Keratinocyte (primary cell): Measurements from ENCODE around the gene ZNF470. TPM values are rescaled to one million over a fixed set of nuclear protein-coding genes. Genes with fewer than 3 reads are reported as not detected.

Source experiments
- DNase-seq: peaks from one replicate; pipeline ENCODE4 v3.0.0-alpha.2; 2011; ENCODE audit warnings: low read depth, missing footprints, low spot score
- FAIRE-seq: peaks from 2 replicates; lab custom pipeline; 2011; peaks lifted over from hg19 to GRCh38; lab: Jason Lieb, UNC
- H2AFZ ChIP-seq: 2 replicates; pipeline ENCODE4 v1.6.0; 2012; ENCODE audit warnings: low read length, control low read depth, inconsistent platforms; ENCODE audit not compliant: control insufficient read depth
- H3K27ac ChIP-seq: 2 replicates; pipeline ENCODE4 v1.5.1; 2011; ENCODE audit warnings: low read length; ENCODE audit not compliant: control insufficient read depth, insufficient read depth
- H3K27me3 ChIP-seq: 3 replicates; pipeline ENCODE4 v1.6.0; 2011; ENCODE audit warnings: low read length; ENCODE audit not compliant: control insufficient read depth, insufficient read depth; ENCODE audit errors: extremely low read depth
- H3K36me3 ChIP-seq, 2 experiments: 2 replicates in 1 of 2; 3 replicates in 1 of 2; pipeline ENCODE4 v1.5.1; 2011; ENCODE audit warnings: low read length in 2 of 2, mild to moderate bottlenecking in 1 of 2; ENCODE audit not compliant: control insufficient read depth in 2 of 2, insufficient read depth in 2 of 2; ENCODE audit errors: extremely low read depth in 1 of 2
- H3K4me1 ChIP-seq: 3 replicates; pipeline ENCODE4 v1.5.1; 2011; ENCODE audit warnings: low read length; ENCODE audit not compliant: control insufficient read depth, insufficient read depth; ENCODE audit errors: extremely low read depth
- H3K4me2 ChIP-seq: 3 replicates; pipeline ENCODE4 v1.6.0; 2011; ENCODE audit warnings: low read depth, low read length; ENCODE audit not compliant: control insufficient read depth, insufficient read depth; ENCODE audit errors: extremely low read depth
- H3K4me3 ChIP-seq, 3 experiments: fragments of 200-600 bp in 1 of 3; sonication (generic) in 1 of 3; 2 replicates in 2 of 3; 3 replicates in 1 of 3; pipeline ENCODE4 v1.5.1; 2011 to 2016; ENCODE audit warnings: low read length in 3 of 3, mild to moderate bottlenecking in 3 of 3, control low read depth in 2 of 3, inconsistent platforms in 1 of 3, low read depth in 1 of 3, mixed read lengths in 1 of 3, mixed run types in 1 of 3, moderate library complexity in 1 of 3; ENCODE audit not compliant: control insufficient read depth in 2 of 3, insufficient read depth in 2 of 3; ENCODE audit errors: extremely low read depth in 1 of 3
- H3K79me2 ChIP-seq: 2 replicates; pipeline ENCODE4 v1.6.0; 2012; ENCODE audit warnings: low read length; ENCODE audit not compliant: control insufficient read depth, insufficient read depth
- H3K9ac ChIP-seq: 3 replicates; pipeline ENCODE4 v1.6.0; 2011; ENCODE audit warnings: low read length; ENCODE audit not compliant: control insufficient read depth, insufficient read depth; ENCODE audit errors: extremely low read depth
- H3K9me1 ChIP-seq: 3 replicates; pipeline ENCODE4 v1.6.0; 2011; ENCODE audit warnings: low read length; ENCODE audit not compliant: control insufficient read depth, insufficient read depth; ENCODE audit errors: extremely low read depth
- H3K9me3 ChIP-seq: 2 replicates; pipeline ENCODE4 v1.5.1; 2012; ENCODE audit warnings: low read depth, low read length; ENCODE audit not compliant: control insufficient read depth
- H4K20me1 ChIP-seq: 3 replicates; pipeline ENCODE4 v1.6.0; 2011; ENCODE audit warnings: low read length; ENCODE audit not compliant: control insufficient read depth, insufficient read depth; ENCODE audit errors: extremely low read depth
- CTCF ChIP-seq, 3 experiments: IDR thresholded peaks in 1 of 3; conservative IDR thresholded peaks in 1 of 3; optimal IDR thresholded peaks in 1 of 3; 2 replicates in 2 of 3; 3 replicates in 1 of 3; pipeline versions ENCODE3 to v1.5.1; 2011; ENCODE audit warnings: low read length in 3 of 3, mild to moderate bottlenecking in 3 of 3, moderate library complexity in 2 of 3, control low read depth in 1 of 3, inconsistent platforms in 1 of 3; ENCODE audit not compliant: insufficient read depth in 2 of 3; ENCODE audit errors: extremely low read depth in 1 of 3
- EZH2 ChIP-seq: IDR thresholded peaks from one replicate; pipeline ENCODE4 v1.6.1; 2012; ENCODE audit warnings: inconsistent platforms, mild to moderate bottlenecking, low read length, moderate library complexity
- dilution Hi-C: fragments of 300-500 bp; cut with MboI; formaldehyde crosslinking; loops from one replicate; pipeline ENCODE4 v1.7.0; 2020; ENCODE audit warnings: low sequenced_read_pairs; ENCODE audit not compliant: extremely low pct_ligation_motif_present
- polyA plus RNA-seq, 5 experiments: library from polyadenylated mRNA; depleted of rRNA in 3 of 5; stranded (reverse) in 3 of 5; stranded (forward) in 1 of 5; unstranded in 1 of 5; fragments of >200 nt; gene quantifications; 1 replicate in 1 of 5; 2 replicates in 3 of 5; 3 replicates in 1 of 5; pipeline versions ENCODE4 v1.2.1 to v1.2.3, GENCODE V29; 2011 to 2012; ENCODE audit warnings: missing spikeins in 2 of 5, low read depth in 1 of 5, low replicate concordance in 1 of 5

Gene ZNF470
- polyA plus RNA-seq, 1 donor (not counting 4 experiments of a cell fraction or from before 2014, with no cell fraction given), result 2.7 TPM

DNA sequence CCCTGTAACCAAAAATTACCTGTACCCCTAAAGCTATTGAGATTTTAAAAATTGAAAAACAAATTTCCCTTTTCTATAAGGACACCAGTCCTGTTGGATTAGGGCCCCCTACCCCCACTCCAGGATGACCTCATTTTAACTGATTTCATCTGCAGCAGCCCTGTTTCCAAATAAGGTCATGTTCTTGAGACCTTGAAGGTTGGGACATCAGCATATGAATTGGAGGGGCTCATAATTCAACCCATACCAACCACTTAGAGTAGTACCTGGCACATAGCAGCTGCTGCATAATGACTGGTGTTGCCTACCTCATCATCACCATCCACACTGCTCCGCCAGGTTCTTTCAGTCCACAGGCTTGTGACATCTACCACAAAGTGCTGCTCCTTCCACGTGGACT, 45.5 kb downstream of the ZNF470 start:
- Histone ChIP-seq H3K36me3 (peaks cover 0 to 5% of the 10 kb centered on the region in 2 experiments), H3K27me3 (no peaks in the 10 kb centered on the region), H3K4me2 (no peak overlapping the region), H2AFZ (no peak overlapping the region), H4K20me1 (no peaks in the 10 kb centered on the region), H3K4me3 (no peak overlapping the region), H3K9me1 (no peaks in the 10 kb centered on the region), H3K9me3 (peaks cover 13% of the 10 kb centered on the region), H3K9ac (no peak overlapping the region), H3K79me2 (peaks cover 17% of the 10 kb centered on the region), H3K27ac (no peak overlapping the region), H3K4me1 (no peaks in the 10 kb centered on the region)
- FAIRE-seq, result no peak
- no peak for TF ChIP-seq EZH2
- dilution Hi-C loops, result no loop called here
- DNase-seq, result no peak

DNA sequence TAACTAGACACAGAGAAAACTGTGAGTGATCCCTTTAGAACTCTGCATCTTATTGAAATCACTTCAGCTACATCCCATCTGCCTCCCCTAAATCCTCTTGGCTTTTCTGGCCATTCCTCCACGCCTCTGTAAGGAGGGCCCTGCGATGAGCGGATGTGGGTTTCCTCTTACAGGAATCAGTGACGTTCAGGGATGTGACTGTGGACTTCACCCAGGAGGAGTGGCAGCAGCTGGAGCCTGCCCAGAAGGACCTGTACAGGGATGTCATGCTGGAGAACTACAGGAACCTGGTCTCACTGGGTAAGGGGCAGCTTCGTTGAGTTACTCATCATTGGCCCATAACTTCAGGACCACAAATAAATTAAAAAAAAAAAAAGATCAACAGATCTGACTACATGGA, 46.4 kb downstream of the ZNF470 start:
- H3K27me3 ChIP-seq, result no peaks in the 10 kb centered on the region
- H3K9me3 ChIP-seq, result peaks cover 11% of the 10 kb centered on the region
- no peaks in the 10 kb centered on the region for H4K20me1 ChIP-seq
- no peak overlapping the region for H2AFZ ChIP-seq
- TF ChIP-seq EZH2 (no peak), CTCF (optimal IDR thresholded peaks at IDR 0.05 in 1 of 3, IDR thresholded peaks at IDR 0.05 in 1 of 3, conservative IDR thresholded peaks at IDR 0.05 in 1 of 3; ENCODE audit: extremely low read depth in 1 of 3, insufficient read depth in 2 of 3, low read length in 3 of 3) (no peak)
- H3K27ac ChIP-seq, result no peak overlapping the region
- DNase-seq (no peak), FAIRE-seq (no peak)
- no peak overlapping the region for H3K9ac ChIP-seq
- peaks cover 20% of the 10 kb centered on the region for H3K79me2 ChIP-seq
- no peaks in the 10 kb centered on the region for H3K9me1 ChIP-seq
- dilution Hi-C loops, result no loop called here
- no peaks in the 10 kb centered on the region for H3K4me1 ChIP-seq
- H3K4me3 ChIP-seq, result no peak overlapping the region
- peaks cover 0 to 7% of the 10 kb centered on the region in 2 experiments for H3K36me3 ChIP-seq
- no peak overlapping the region for H3K4me2 ChIP-seq

GRCh38 chr19:56617531-56617930, 50.3 kb downstream of the ZNF470 start:
- H2AFZ ChIP-seq, result no peak overlapping the region
- H3K27me3 ChIP-seq, result no peaks in the 10 kb centered on the region
- no peak for DNase-seq
- FAIRE-seq, result no peak
- H3K9me3 ChIP-seq, result peaks cover 16% of the 10 kb centered on the region
- no peak overlapping the region for H3K9ac ChIP-seq
- no peaks in the 10 kb centered on the region for H3K4me1 ChIP-seq
- no peak for TF ChIP-seq CTCF (optimal IDR thresholded peaks at IDR 0.05 in 1 of 3, IDR thresholded peaks at IDR 0.05 in 1 of 3, conservative IDR thresholded peaks at IDR 0.05 in 1 of 3; ENCODE audit: extremely low read depth in 1 of 3, insufficient read depth in 2 of 3, low read length in 3 of 3)
- TF ChIP-seq EZH2, result no peak
- peaks cover 10% of the 10 kb centered on the region for H3K79me2 ChIP-seq
- no peaks in the 10 kb centered on the region for H4K20me1 ChIP-seq
- no peak overlapping the region for H3K27ac ChIP-seq
- no peaks in the 10 kb centered on the region for H3K9me1 ChIP-seq
- no peak overlapping the region for H3K4me2 ChIP-seq
- no peak overlapping the region for H3K4me3 ChIP-seq
- dilution Hi-C loops, result no loop called here
- H3K36me3 ChIP-seq, result peaks cover 0 to 17% of the 10 kb centered on the region in 2 experiments
